NOMO-1 treated with dmso at 0.1 percent for 144 hours (cell line): ENCODE data around the gene CCDC149.

Experiments
- DNase-seq: peaks from one replicate; lab custom pipeline; 2025; ENCODE audit not compliant: unreplicated experiment; lab: John Stamatoyannopoulos, UW

CCDC149 gene

GRCh38 chr4:24912252-24913118 is at the start of gene CCDC149:
Gene CCDC149, minus strand, starts transcription at chr4:24913042. Its CDS starts 178 bp downstream, at chr4:24912864.
- peak; percentile 16 for DNase-seq

- DNase-seq = no peak
Observed at GRCh38 chr4:24957886-24958285, 45.0 kb upstream of the CCDC149 start.

DNA sequence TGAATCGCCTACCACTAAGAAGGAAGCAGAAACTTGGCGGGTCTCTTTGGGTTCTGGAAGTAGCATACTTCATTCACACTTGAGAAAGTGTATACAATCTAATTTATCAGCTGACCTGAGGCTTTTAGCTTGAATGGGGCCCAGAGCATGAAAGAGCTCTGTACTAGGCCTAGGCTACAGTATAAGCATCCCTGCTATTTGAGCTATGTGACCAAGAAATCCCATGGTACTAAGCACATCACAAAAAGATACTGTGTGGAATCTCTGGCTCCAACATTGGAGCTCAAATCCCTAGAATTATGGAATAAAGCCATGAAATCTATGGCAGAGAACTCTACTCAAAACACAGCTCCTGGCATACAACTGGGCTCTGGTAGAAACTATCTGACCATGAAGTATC is 43.9 kb upstream of the CCDC149 start:
- DNase-seq = no peak

DNA sequence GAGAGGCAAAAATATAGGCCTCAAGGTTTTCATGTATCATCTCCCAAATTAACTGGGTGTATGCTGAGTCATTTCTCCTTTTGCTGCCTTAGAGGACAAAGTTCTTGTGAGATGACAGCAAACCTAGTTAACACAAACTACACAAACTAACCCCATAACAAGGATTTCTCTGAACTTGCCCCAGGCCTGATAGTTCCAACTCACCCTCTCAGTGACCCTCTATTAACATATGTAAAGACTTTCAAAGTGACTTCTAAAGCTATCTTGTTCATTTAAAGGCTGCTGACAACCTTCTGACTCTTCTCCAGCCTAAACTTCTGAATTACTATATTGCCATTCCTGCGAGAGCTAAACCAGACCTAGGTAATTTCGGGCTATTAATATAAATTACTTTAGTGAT is 43.2 kb upstream of the CCDC149 start:
- DNase-seq = no peak

GRCh38 chr4:24952667-24953066 is 39.8 kb upstream of the CCDC149 start:
- DNase-seq = no peak

GRCh38 chr4:24949970-24950369 is 37.1 kb upstream of the CCDC149 start:
- no peak for DNase-seq

DNA sequence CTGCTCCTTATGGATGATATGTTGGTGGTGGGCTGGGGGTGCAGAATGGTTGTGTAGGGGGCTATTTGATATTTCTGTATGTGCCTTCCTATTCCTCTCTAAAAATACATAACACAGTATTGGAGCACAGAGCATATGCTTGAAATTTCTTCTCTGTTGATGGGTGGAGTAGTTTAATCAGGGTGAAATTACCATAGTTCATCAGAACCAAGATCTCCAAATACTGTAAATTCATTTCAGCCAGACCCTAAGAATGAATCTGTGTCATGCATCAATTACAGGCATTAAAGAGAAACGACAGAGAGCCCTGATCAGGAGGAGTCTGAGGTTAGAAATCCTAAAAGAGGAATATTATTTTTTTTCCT is 25.1 kb upstream of the CCDC149 start:
- no peak for DNase-seq

DNA sequence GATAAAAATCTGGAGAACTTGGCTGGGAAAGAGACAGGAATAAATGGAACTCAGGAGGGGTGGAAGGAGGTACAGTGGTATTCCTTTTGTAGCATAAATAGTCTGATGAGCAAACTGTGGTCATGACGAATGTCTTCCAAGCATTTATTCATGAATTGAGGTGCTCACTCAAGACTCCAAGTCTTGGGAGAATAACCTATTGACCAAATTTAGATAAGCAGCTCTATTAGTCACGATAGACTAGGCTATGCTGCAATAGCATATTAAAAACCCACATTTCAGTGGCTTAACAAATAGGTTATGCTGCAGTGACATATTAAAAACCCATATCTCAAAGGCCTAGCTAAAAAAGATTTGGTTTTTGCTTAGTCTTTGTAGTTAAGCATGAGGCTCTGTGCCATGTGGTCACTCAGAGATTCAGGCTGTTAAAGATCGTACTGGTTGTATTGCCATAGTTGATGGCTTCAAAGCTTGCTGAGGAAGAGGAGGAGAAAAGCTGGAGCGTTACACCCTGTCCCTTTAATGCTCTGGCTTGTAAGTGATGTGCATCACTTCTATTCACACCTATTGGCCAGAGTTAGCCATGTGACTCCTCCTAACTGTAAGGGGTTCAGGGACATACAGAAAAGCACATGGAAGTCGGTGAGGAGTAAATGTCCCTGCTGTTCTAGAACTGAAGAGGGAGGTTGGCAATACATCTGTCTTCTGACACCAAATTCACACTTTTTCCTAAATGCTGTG is 24.5 kb upstream of the CCDC149 start:
- no peak for DNase-seq

GRCh38 chr4:24935856-24936255 is 23.0 kb upstream of the CCDC149 start:
- DNase-seq = no peak

GRCh38 chr4:24934311-24934710 is 21.5 kb upstream of the CCDC149 start:
- no peak for DNase-seq

DNA sequence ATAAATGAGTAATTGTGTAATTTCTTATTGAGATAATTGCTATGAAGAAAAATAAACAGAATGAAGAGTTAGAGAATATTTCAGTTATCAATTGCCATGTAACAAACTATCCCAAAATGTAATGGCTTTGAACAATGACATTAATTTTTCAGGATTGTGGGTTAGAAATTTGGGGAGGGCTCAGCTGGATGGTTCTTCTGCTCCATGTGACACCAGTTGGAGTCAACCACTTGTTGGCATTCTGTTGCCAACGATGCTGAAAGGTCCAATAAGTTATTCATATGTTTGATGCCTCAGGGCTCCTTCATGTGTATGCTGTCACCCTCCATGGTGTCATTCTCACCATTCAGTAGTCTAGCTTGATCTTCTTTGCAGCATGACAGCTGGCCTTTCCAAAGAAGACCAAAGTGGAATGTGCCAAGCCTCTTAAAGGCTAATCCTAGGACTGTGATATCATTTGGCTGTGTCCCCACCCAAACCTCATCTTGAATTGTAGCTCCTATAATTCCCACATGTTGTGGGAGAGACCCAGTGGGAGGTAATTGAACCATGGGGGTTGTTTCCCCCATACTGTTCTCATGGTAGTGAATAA is 20.9 kb upstream of the CCDC149 start:
- DNase-seq = no peak

DNA sequence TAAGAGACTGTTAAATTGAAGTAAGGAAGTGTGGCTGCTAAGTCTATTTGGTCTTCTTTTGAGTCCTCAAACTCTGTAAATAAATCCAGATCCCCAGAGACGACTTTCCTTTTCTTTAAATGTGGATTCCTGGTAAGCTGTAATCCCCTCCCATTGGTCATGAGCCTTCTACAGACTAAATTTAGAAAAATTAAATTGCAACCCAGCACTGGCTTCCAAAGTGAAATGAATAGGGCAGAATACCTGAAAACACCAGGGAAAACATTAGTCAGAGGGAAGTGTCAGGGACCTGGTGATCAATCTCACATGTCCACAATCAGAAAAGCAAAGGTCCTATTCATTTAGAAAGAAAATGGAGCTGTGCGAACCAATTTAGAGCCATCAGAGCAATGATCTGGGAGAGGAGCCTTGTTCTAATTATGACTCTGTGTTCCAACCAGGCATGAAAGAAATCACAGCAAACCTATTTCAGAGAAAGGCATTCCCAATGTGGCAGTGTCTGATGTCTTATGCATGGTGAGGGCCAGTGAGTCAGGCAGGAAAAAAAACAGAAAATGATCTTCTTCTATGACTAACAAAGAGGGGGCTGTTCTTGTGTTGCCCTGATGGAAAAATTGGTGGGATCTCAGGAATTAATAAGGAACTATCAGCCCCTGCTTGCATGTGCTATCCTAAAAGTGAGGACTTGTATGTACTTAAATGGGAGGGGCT is 19.8 kb upstream of the CCDC149 start:
- DNase-seq = no peak

DNA sequence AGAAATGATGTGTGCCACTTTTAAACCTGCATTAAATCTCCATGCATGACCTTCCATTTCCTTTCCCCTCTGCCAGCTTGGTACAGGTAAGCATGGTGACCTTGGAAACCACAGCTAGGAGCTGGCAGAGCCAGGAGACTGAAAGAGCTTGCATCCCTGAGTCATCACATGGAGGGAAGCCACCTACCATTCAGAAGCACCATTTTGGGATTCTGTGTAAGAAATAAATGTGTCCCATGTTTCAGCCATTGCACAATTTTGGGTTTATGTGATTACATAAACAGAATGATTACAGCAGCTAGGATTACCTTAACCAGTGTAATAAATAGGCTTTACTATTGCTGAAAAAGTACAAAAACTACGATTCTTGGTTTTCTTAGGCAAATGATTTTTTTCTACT is 17.3 kb upstream of the CCDC149 start:
- DNase-seq = no peak

- peak; percentile 84 for DNase-seq
Observed at GRCh38 chr4:24928708-24929107, 15.9 kb upstream of the CCDC149 start.

- peak; percentile 57 for DNase-seq
Observed at GRCh38 chr4:24927049-24927448, 14.2 kb upstream of the CCDC149 start.

DNA sequence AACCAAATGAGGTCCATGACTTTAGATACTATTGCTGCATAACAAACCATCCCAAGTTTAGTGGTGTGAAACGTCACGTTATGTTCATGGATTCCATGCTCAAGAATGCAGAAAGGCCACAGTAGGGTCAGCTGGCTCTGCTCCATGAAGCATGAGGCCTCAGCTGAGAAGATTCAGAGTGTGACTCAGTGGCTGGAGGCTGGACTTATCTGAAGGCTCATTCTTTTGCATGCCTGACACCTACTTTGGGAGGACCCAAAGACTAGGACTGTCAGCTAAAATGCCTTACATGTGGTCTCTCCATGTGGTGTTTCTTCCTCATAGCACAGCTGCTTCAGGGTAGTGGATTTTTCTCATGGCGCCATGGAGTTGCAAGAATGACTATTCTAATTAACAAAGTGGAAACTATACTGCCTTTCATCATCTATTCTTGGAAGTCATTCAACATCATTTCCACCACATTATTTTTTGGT is 11.5 kb upstream of the CCDC149 start:
- no peak for DNase-seq

DNA sequence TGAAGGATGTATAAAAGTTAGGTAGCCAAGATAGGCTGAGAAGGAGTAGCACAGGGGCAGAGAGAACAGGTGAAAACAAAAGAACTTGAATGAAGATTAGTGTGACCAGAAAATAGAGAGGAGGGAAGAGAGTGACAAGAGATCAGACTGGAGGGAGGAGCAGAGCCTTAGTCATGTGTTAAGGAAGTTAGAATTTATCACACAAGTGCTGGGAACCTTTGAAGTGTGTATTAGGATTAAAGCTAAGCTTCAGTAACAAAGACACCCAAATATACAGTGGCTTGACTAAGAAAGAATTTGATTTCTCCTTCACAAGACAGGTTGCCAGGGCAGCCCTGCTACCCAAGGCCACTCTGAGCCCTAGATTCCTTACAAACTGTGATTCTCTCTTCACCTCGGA is 10.7 kb upstream of the CCDC149 start:
- no peak for DNase-seq

- no peak for DNase-seq
Observed at GRCh38 chr4:24923002-24923401, 10.2 kb upstream of the CCDC149 start.

- DNase-seq = no peak
Observed at GRCh38 chr4:24922416-24922815, 9.6 kb upstream of the CCDC149 start.

GRCh38 chr4:24921491-24921890 is 8.6 kb upstream of the CCDC149 start:
- no peak for DNase-seq

DNA sequence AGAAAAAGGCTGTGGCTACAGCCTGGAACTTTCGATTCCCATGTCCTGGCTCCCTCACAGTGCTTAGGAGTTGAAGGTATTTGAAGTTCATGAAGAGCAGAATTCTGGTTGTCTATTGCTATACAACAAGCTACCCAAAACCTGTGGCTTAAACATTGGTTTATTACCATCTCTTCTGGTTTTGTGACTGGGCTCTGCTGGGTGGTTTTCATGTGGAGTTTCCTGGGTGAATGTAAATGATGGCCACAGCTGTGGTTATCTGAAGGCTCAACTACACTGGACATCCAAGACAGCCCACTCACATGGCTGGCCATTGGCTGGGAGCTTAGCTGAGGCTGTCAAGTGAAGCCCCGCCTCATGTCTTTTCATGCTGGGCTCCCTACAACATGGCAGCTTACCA is 7.2 kb upstream of the CCDC149 start:
- no peak for DNase-seq
